Measurements from ENCODE around the gene VSX1. TPM values are rescaled to one million over a fixed set of nuclear protein-coding genes. Genes with fewer than 3 reads are reported as not detected.

Gene VSX1
- total RNA-seq, 1 donor from 2014 or later, result not detected

DNA sequence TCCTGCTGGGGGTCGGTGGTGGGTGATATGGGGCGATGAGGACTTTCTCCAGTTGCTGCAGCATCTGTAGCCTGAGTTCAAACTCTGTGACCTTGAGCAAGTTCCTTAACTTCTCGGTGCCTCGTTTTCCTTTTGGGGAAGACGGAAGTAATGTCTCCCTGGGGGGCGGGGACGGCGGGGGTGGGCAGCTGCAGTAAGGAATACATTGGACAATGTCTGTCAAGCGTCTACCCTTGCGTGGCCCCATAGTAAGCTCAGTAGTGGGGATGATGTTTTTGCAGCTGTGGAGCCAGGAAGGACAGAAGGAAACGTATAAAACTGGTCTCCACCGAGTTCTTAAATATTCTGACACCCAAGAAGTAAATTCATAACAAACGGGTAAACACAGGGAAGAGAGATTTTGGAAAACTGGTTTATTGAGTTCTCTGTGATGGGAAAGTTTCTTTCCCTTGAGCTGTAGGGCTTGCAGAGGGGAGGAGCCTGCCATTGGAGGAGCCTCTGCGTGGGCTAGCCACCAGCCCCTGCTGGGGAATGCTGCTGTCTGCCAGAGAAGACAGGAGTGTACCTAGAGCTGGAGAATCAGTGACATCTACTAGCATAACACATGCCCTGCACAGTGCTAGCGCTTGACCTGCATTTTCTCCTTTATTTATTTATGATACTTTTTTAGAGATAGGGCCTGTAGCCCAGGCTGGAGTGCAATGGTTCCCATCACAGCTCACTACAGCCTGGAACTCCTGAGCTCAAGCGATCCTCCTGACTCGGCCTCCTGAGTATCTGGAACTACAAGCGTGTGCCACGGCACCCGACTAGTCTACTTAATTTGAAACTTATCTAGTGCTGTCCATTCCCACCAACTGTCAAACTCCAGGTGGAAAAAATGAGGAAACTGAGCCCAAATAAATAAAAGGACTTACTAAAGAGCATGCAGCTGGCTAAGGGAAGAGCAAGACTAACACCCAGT, 22.8 kb downstream of the VSX1 start:
- Mint-ChIP-seq H3K27me3 (peaks cover 84% of the 10 kb centered on the region), H3K27ac (no peak overlapping the region), H3K4me3 (ENCODE audit: low read depth) (no peak overlapping the region), H3K36me3 (ENCODE audit: insufficient read depth) (no peaks in the 10 kb centered on the region), H3K4me1 (ENCODE audit: low read depth) (peaks cover 8% of the 10 kb centered on the region), H3K9me3 (ENCODE audit: low read depth) (no peaks in the 10 kb centered on the region)
- TF ChIP-seq, protein P1, sequence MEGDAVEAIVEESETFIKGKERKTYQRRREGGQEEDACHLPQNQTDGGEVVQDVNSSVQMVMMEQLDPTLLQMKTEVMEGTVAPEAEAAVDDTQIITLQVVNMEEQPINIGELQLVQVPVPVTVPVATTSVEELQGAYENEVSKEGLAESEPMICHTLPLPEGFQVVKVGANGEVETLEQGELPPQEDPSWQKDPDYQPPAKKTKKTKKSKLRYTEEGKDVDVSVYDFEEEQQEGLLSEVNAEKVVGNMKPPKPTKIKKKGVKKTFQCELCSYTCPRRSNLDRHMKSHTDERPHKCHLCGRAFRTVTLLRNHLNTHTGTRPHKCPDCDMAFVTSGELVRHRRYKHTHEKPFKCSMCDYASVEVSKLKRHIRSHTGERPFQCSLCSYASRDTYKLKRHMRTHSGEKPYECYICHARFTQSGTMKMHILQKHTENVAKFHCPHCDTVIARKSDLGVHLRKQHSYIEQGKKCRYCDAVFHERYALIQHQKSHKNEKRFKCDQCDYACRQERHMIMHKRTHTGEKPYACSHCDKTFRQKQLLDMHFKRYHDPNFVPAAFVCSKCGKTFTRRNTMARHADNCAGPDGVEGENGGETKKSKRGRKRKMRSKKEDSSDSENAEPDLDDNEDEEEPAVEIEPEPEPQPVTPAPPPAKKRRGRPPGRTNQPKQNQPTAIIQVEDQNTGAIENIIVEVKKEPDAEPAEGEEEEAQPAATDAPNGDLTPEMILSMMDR (IDR thresholded peaks at IDR 0.05; ENCODE audit: unreplicated experiment), result no peak
- no peak for DNase-seq (ENCODE audit: low spot score, unreplicated experiment)

GRCh38 chr20:25058051-25058846, 23.7 kb downstream of the VSX1 start, which contains the start of gene ACSS1:
Gene ACSS1 (minus strand): TSS chr20:25058139. CDS start chr20:25058102, 37 bp downstream.
- DNase-seq (ENCODE audit: low spot score, unreplicated experiment), result no peak
- Mint-ChIP-seq H3K9me3 (ENCODE audit: low read depth) (no peaks in the 10 kb centered on the region), H3K4me1 (ENCODE audit: low read depth) (peaks cover 8% of the 10 kb centered on the region), H3K4me3 (ENCODE audit: low read depth) (peak within 1 kb of the TSS; percentile 59), H3K27me3 (peaks cover 84% of the 10 kb centered on the region), H3K36me3 (ENCODE audit: insufficient read depth) (no peaks in the 10 kb centered on the region), H3K27ac (no peak within 1 kb of the TSS)
- TF ChIP-seq, protein P1 (IDR thresholded peaks at IDR 0.05; ENCODE audit: unreplicated experiment), result no peak

- H3K9me3 Mint-ChIP-seq (ENCODE audit: low read depth), result no peaks in the 10 kb centered on the region
- H3K4me3 Mint-ChIP-seq (ENCODE audit: low read depth), result peak overlapping the region; percentile 59
- no peaks in the 10 kb centered on the region for H3K36me3 Mint-ChIP-seq (ENCODE audit: insufficient read depth)
- DNase-seq (ENCODE audit: low spot score, unreplicated experiment), result peak; percentile 26
- TF ChIP-seq, protein P1 (IDR thresholded peaks at IDR 0.05; ENCODE audit: unreplicated experiment), result no peak
- H3K4me1 Mint-ChIP-seq (ENCODE audit: low read depth), result peaks cover 8% of the 10 kb centered on the region
- H3K27ac Mint-ChIP-seq, result no peak overlapping the region
- H3K27me3 Mint-ChIP-seq, result peaks cover 80% of the 10 kb centered on the region
Measured at GRCh38 chr20:25057234-25058050, 24.5 kb downstream of the VSX1 start.

DNA sequence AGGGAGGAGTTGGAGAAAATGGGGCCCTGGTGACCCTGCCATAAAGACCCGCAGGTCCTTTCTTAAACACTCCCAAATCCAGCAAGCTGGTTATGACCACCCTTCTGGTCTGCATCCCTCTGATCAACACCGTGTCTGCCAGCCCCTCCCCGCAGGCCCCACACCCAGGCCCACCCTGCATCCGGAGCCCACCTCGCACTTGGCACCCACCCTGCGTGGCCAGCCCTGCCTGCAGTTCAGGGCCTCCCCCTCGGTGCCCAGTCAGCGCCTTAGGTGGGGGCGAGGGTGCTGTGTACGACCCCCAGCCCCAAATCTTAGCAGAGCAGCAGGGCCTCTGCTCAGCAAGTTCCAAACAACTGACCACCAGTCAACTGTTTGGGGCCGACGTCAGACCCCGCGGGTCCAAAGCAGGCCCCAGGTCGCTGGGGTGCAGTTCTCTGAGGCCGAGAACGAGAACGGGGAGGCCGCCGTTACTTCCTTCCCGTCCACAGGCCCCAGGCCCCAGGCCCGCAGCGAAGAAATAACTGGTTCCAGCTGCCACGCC, 25.2 kb downstream of the VSX1 start:
- Mint-ChIP-seq H3K36me3 (ENCODE audit: insufficient read depth) (no peaks in the 10 kb centered on the region), H3K9me3 (ENCODE audit: low read depth) (no peaks in the 10 kb centered on the region), H3K4me1 (ENCODE audit: low read depth) (peaks cover 8% of the 10 kb centered on the region), H3K27me3 (peaks cover 82% of the 10 kb centered on the region), H3K4me3 (ENCODE audit: low read depth) (peak overlapping the region; percentile 59), H3K27ac (no peak overlapping the region)
- DNase-seq (ENCODE audit: low spot score, unreplicated experiment), result no peak
- TF ChIP-seq, protein P1 (IDR thresholded peaks at IDR 0.05; ENCODE audit: unreplicated experiment), result no peak

Data from progenitor cell of endocrine pancreas (in vitro differentiated cells).